Prostate gland (tissue), 2 donors: Measurements from ENCODE around the gene COMMD7.

Experiments used
- POLR2A ChIP-seq: fragments of 450-650 bp; IDR thresholded peaks from one replicate; pipeline ENCODE4 v1.6.1; 2016; ENCODE audit warnings: antibody characterized with exemption, mild to moderate bottlenecking
- TF ChIP-seq, protein P1 (sequence below), 4 experiments: fragments of 200-600 bp in 2 of 4; fragments of 450-650 bp in 2 of 4; sonication (generic) in 2 of 4; IDR thresholded peaks; 1 replicate in 3 of 4; 2 replicates in 1 of 4; pipeline ENCODE4 v1.5.1; 2016 to 2019; ENCODE audit warnings: antibody characterized with exemption in 4 of 4, mild to moderate bottlenecking in 2 of 4, moderate library complexity in 2 of 4

DNA sequence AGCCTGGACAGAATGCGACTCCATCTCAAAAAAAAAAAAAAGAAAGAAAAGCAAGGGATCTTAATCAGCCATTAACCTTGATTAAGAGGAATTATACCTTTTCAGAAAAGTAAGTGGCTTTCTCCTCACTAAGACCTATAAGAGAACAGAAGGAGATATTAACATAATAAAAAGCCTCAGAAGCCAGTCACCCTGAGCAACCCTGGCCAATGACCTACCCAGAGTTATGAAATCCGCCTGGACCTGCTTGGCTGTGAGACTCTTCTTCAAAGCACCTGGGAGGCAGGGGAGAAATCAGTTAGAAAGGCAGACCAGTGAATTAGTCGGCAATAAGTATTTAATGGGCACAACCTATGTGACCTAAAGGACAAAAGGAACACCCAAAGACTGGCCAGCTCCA lies 36.8 kb downstream of the COMMD7 start:
- TF ChIP-seq, protein P1, sequence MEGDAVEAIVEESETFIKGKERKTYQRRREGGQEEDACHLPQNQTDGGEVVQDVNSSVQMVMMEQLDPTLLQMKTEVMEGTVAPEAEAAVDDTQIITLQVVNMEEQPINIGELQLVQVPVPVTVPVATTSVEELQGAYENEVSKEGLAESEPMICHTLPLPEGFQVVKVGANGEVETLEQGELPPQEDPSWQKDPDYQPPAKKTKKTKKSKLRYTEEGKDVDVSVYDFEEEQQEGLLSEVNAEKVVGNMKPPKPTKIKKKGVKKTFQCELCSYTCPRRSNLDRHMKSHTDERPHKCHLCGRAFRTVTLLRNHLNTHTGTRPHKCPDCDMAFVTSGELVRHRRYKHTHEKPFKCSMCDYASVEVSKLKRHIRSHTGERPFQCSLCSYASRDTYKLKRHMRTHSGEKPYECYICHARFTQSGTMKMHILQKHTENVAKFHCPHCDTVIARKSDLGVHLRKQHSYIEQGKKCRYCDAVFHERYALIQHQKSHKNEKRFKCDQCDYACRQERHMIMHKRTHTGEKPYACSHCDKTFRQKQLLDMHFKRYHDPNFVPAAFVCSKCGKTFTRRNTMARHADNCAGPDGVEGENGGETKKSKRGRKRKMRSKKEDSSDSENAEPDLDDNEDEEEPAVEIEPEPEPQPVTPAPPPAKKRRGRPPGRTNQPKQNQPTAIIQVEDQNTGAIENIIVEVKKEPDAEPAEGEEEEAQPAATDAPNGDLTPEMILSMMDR (IDR thresholded peaks at IDR 0.05): no peak
- no peak for TF ChIP-seq POLR2A
